Neural crest cell (in vitro differentiated cells): ENCODE data around the gene FGD6. TPM values are rescaled to one million over a fixed set of nuclear protein-coding genes. Genes with fewer than 3 reads are reported as not detected.
A peak's percentile ranks its signal among the peaks of the same experiment; 100 is the strongest.

Experiments used
- DNase-seq: peaks from one replicate; pipeline ENCODE4 v3.0.0; 2021; ENCODE audit warnings: low read depth, mixed read lengths, low spot score
- H3K27ac Mint-ChIP-seq: one replicate; pipeline ENCODE4 v1.8.0; 2021; ENCODE audit warnings: mild to moderate bottlenecking, mixed read lengths; ENCODE audit not compliant: unreplicated experiment
- H3K27me3 Mint-ChIP-seq: 2 replicates; pipeline ENCODE4 v1.8.0; 2021; ENCODE audit warnings: low read depth, mild to moderate bottlenecking, mixed read lengths
- H3K36me3 Mint-ChIP-seq: 2 replicates; pipeline ENCODE4 v1.8.0; 2021; ENCODE audit warnings: low read depth, mild to moderate bottlenecking, mixed read lengths
- H3K4me1 Mint-ChIP-seq: 2 replicates; pipeline ENCODE4 v1.8.0; 2021; ENCODE audit warnings: mixed read lengths
- H3K4me3 Mint-ChIP-seq: one replicate; pipeline ENCODE4 v1.8.0; 2021; ENCODE audit warnings: mild to moderate bottlenecking, mixed read lengths
- H3K9me3 Mint-ChIP-seq: 2 replicates; pipeline ENCODE4 v1.8.0; 2021; ENCODE audit warnings: mixed read lengths
- CTCF ChIP-seq: fragments of 200-600 bp; sonication (generic); conservative IDR thresholded peaks from 2 replicates; pipeline ENCODE4 v1.5.0; 2021; ENCODE audit warnings: antibody characterized with exemption, mild to moderate bottlenecking
- total RNA-seq: library from RNA; stranded (reverse); gene quantifications from 2 replicates; pipeline ENCODE4 v1.2.1, GENCODE V29; 2021

The FGD6 gene
- total RNA-seq, 1 donor from 2014 or later: 17.4 TPM

- H3K36me3 Mint-ChIP-seq: peaks cover 7% of the 10 kb centered on the region
- H3K4me3 Mint-ChIP-seq: no peak overlapping the region
- no peak for TF ChIP-seq CTCF
- no peaks in the 10 kb centered on the region for H3K9me3 Mint-ChIP-seq
- no peak for DNase-seq
- no peak overlapping the region for H3K27ac Mint-ChIP-seq
- H3K27me3 Mint-ChIP-seq: no peaks in the 10 kb centered on the region
- no peaks in the 10 kb centered on the region for H3K4me1 Mint-ChIP-seq
Measured at GRCh38 chr12:95124106-95124505, 93.2 kb downstream of the FGD6 start.

GRCh38 chr12:95118788-95119179, 98.5 kb downstream of the FGD6 start:
- H3K27ac Mint-ChIP-seq: no peak overlapping the region
- no peak for DNase-seq
- H3K9me3 Mint-ChIP-seq: no peaks in the 10 kb centered on the region
- H3K36me3 Mint-ChIP-seq: no peaks in the 10 kb centered on the region
- peaks cover 6% of the 10 kb centered on the region for H3K4me1 Mint-ChIP-seq
- no peak for TF ChIP-seq CTCF
- no peak overlapping the region for H3K4me3 Mint-ChIP-seq
- no peaks in the 10 kb centered on the region for H3K27me3 Mint-ChIP-seq

GRCh38 chr12:95118138-95118787, 99.0 kb downstream of the FGD6 start:
- H3K36me3 Mint-ChIP-seq: no peaks in the 10 kb centered on the region

GRCh38 chr12:95117178-95117599, 100.1 kb downstream of the FGD6 start:
- H3K27me3 Mint-ChIP-seq: no peaks in the 10 kb centered on the region
- H3K36me3 Mint-ChIP-seq: peaks cover 2% of the 10 kb centered on the region
- no peak overlapping the region for H3K27ac Mint-ChIP-seq
- H3K9me3 Mint-ChIP-seq: no peaks in the 10 kb centered on the region
- no peak overlapping the region for H3K4me3 Mint-ChIP-seq
- TF ChIP-seq CTCF: peak; percentile 87
- DNase-seq: peak; percentile 45
- H3K4me1 Mint-ChIP-seq: peaks cover 6% of the 10 kb centered on the region

More at GRCh38 chr12:95118138-95118787, 99.0 kb downstream of the FGD6 start:
- TF ChIP-seq CTCF: no peak
- Mint-ChIP-seq H3K4me1 (peaks cover 6% of the 10 kb centered on the region), H3K27me3 (no peaks in the 10 kb centered on the region), H3K9me3 (no peaks in the 10 kb centered on the region), H3K4me3 (no peak overlapping the region), H3K27ac (no peak overlapping the region)
- DNase-seq: no peak

- H3K4me3 Mint-ChIP-seq: no peak overlapping the region
- DNase-seq: no peak
- H3K36me3 Mint-ChIP-seq: peaks cover 2% of the 10 kb centered on the region
- H3K27me3 Mint-ChIP-seq: no peaks in the 10 kb centered on the region
- H3K27ac Mint-ChIP-seq: no peak overlapping the region
- H3K9me3 Mint-ChIP-seq: no peaks in the 10 kb centered on the region
- no peak for TF ChIP-seq CTCF
- peaks cover 6% of the 10 kb centered on the region for H3K4me1 Mint-ChIP-seq
Measured at GRCh38 chr12:95116773-95117172, 100.5 kb downstream of the FGD6 start.
